Kidney capillary endothelial cell (primary cell): Measurements from ENCODE around the gene HK1.

ENCODE experiments used
- DNase-seq: peaks from one replicate; pipeline ENCODE4 v3.0.0-alpha.2; 2018; ENCODE audit warnings: low spot score

HK1 gene

DNA sequence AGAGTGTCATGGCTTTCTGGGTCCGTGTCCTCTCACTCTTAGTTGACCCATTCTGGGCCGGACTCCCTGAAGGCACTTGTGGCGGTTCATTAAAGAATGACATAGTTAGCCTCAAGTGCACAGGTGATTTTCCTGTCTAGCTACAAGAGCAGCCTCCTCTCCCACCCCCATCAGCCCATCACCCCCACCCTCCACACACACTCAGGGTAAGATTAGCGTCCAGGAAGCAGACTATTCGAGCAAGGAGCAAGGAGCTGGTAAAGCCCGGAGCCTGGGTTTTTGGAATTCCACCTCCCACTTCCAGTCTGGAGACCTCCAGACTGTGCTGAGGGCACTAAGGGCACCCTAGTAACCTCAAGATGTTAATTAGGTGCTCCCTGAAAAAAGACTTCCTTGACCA, 98.9 kb downstream of the HK1 start:
- peak; percentile 30 for DNase-seq

DNA sequence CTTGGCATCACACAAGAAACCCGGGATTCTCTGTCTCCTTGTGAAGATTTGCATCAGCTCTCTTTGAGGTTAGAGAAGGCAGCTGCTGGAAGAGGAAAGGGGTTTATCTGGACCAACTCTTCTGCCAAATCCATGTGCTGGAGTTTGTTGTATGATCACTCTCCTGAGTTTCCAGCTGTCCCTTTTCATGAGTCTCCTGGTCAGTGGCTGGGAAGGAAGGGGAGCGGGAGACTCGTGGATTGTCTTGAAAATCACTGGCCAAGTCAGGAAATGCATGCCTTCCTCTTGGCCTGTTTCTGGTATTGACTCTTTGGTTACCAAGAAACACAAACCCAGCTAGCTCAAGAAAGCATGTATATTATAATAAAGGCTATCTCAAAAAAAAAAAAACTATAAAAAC, 99.6 kb downstream of the HK1 start:
- peak; percentile 76 for DNase-seq

DNA sequence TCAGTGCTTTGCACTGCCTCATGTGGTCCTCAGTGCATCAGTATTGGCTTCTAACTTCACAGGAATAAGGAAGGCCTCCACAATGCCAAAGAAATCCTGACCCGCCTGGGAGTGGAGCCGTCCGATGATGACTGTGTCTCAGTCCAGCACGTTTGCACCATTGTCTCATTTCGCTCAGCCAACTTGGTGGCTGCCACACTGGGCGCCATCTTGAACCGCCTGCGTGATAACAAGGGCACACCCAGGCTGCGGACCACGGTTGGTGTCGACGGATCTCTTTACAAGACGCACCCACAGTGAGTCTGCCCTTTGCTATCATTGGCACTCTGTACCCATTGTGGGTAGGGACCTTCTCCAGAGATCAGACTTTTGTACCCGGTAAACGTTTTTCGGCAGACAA, 101.5 kb downstream of the HK1 start:
- DNase-seq: no peak

DNA sequence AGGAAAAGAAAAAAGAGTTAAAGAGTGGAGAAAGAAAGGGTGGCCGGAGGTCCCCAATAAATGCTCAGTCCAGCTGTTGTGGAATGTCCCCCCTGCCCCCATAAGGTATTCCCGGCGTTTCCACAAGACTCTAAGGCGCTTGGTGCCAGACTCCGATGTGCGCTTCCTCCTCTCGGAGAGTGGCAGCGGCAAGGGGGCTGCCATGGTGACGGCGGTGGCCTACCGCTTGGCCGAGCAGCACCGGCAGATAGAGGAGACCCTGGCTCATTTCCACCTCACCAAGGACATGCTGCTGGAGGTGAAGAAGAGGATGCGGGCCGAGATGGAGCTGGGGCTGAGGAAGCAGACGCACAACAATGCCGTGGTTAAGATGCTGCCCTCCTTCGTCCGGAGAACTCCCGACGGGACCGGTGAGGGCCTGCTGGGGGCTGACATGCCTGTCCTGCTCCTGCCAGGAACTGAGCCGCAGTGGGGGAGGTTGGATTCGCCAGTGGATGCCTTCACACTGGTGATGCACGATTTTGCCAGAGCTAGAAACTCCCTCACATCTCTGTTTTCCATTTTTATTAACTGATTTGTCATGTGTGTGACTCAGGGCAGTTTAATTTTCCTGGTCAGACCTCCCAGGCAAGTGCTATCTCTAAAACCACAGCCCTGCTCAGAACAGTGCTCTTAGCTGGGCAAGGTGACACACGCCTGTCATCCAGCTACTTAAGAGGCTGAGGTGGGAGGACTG, 104.3 kb downstream of the HK1 start:
- no peak for DNase-seq

DNA sequence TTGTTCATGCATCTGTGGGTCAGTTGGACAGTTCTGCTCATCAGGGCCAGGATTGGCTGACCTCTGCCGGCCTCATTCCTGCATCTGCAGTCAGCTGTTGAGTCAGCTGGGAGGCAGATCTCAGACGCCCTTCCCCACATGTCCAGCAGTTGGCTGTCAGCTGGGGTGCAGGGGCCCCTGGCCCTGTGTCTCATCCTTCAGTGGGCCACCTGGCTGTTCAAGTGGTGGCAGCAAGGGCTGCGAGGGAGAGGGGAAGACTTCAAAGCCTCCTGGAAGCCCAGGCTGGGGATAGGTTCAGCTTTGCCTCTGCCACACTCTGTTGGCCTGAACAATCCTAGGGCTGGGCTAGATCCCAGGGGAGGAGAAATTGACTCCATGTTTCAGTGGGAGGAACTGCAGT, 105.3 kb downstream of the HK1 start:
- no peak for DNase-seq

DNA sequence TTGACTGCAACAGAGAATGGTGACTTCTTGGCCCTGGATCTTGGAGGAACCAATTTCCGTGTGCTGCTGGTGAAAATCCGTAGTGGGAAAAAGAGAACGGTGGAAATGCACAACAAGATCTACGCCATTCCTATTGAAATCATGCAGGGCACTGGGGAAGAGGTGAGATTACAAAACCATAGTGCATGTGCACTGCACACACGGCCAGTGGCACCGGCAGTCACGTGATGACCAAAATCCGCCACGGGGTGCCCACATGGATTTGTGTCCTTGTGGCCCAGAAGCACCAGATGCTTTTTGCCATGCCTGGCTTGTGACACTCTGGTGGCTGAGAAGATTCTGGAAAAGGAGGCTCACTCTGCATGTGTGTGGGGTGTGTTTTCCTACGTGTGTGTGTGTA, 106.0 kb downstream of the HK1 start:
- no peak for DNase-seq

DNA sequence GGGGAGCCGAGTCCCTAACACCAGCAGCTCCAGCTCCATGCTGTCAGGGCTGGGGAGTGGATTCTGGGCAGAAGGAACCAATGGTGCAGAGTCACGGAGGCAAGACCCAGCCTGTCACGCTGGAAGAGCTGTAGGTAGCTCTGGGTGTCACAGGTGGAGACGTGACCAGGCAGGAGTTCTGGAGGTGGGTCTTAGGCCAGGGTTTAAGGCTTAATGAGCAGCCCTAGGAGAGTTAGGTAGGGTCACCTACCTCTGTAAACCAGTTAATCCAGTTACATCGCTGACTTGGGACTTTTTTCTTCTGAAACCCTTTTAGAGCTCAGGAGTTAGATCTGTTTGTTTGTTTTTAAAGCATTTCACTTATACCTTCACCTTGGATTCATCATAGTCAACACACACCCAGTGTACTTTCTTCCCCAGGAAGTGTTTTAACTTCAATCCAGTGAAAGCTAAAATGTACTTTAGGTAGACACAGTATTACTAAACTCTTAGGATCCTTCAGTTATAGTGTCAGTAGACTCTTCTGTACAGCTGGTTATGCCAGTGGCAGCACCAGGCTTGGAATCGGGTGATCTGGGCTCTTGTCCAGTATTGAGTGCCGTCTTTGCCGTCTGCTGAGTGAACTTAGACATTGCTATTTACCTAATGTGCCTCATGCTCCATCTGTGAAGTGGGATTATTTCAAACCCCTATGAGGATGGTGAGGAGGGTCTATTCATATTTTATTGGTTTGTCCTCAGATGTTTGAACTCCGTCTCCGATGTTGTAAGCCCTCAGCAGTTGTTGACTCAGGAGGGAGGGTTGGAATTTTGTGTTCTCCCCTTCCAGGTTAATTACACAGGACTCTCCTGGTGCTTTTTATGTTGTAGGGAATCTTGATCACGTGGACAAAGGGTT, 107.4 kb downstream of the HK1 start:
- no peak for DNase-seq

DNA sequence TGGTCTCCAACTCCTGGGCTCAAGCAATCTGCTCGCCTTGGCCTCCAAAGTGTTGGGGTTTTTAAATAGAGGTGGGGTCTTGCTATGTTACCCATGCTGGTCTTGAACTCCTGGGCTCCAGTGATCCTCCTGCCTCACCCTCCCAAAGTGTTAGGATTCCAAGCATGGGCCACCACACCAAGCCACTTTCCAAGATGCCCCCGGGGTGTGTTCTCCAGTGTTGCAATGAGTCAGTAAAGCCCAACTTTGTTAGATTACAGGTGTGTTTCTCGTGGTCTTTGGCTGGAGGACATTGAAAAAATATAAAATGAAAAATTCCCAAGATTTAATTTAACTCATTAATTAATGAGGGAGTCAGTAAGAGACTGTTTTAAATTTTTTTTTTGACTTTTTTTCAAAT, 109.2 kb downstream of the HK1 start:
- DNase-seq: no peak

DNA sequence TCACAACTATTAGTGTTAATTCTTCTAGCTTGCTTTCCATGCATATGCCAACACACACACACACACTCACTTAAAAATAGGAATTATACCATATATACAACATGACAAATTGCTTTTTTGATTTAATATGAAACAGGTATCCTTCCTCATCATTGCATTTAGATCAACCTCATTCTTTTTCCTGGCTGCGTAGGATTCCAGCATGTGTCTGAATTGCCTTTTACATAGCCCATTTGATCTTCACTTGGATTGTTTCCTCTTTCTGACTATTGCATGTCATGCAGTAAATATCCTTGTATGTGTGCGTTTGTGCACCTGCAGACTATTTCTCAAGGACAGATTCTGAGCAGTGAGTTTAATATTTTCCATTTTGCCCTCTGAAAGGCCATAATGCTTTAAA, 110.2 kb downstream of the HK1 start:
- DNase-seq: no peak

DNA sequence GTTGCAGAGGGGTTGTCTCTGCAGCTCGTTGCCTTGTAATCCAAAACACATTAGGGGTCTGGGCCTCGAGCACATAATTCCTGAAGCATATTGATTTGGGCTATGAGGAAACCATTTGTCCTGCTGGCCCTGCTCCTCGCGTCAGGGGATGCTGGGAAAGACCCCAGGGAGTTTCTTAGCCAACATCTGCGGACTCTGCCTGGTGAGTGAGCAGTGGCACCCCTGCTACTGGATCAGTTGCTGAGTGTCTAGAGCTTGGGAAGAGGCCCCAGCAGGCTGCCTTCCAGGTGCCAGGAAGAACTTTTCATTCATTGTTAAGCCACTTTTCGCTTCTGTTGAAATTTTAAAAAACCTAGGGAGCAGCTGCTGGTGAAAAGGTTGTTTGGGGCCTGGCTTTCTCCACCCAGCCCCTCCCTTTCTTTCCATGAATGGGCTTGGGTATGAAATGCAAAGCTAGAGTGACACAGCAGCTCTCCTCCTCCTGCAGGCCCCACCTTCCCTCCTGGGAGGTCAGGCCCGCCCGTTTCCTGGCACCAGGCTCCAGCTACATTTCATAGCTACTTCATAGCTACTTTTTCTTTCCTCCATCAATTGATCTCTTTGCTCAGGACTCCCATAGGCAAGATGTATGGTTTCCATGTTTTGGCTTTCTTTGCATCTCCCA, 111.7 kb downstream of the HK1 start:
- DNase-seq: no peak

DNA sequence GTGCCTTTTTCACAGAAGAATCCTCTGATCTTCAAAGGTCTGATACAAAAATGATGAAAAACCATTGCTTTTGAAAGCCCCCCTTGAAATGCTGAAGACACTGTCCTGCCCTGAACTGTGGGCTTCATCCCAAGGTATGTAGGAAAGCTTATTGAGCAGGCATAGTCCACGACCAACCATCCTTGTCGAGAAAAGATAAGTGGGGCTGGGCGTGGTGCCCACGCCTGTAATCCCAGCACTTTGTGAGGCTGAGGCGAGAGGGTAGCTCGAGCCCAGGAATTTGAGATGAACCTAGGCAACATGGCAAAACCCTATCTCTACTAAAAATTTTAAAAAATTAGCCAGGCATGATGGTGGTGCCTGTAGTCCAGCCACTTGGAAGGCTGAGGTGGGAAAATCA, 112.9 kb downstream of the HK1 start:
- no peak for DNase-seq

DNA sequence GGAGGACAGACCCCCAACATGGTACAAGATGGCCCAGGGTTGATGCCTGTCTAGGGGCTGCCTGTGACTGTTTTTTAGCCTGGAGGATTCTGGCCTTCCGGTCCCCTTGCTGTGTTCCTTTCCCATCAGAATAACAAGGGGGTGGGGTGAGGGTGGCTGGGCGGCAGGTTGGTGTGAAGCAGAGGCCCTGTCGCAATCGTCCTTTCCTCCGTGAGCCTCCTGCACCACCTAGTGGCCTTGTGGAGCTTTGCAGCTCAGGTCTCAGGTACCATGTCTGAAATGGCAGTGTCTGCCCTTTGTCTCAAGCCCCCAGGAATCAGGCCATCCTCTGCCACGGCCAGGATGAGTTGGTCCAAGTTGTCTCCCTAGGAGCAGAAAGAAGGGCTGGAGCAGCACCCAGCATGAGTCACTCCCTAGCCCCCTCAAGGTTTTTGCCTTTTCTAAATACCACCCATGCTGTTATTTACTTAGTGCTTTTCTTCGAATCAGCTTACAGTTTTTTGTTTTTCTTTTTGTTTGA, 114.2 kb downstream of the HK1 start:
- DNase-seq: peak; percentile 82

DNA sequence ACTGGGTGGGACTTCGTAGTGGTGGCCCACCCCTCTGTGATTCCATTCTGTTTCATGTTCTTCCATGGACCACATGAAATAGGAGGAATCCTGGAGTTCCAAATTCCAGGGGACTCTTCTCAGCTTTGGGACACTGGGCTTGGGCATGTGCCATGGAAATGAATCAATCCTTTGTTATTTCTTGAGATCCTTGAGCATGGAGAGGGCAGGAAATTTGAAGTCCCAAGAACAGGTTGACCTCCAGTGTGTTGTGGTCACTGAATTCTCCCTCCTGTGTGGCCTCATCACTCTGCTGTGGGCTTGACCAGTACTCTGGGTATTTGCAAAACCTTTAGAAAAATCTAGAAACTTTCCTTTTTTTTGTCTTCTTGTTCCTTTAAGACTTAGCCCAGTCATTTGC, 115.7 kb downstream of the HK1 start:
- no peak for DNase-seq

DNA sequence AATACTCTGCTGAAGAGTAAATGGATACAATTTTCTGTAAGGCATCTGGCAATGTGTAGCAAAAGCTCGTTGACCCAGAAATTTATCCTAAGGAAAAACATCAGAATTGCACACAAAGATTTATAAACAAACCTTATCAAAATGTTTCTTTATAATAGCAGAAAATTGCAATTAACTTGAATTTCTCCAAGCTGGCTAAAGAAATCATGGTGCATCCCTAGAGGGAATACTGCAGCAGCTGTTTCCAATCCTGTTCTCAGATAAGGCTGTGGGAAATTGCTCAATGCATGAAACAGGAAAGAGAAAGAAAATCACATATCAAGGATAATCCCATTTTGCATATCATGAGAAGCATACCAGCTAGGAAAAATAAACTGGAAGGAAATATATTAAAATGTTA, 119.7 kb downstream of the HK1 start:
- DNase-seq: no peak

DNA sequence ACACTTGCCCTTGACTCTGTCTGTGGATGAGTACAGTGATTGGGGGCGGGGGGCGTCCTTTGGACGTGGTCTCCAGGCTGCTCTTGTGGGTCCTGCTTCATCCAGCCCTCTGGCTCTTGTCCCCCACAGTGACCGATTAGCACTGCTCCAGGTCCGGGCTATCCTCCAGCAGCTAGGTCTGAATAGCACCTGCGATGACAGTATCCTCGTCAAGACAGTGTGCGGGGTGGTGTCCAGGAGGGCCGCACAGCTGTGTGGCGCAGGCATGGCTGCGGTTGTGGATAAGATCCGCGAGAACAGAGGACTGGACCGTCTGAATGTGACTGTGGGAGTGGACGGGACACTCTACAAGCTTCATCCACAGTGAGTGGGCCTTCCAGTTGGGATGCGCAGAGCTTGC, 120.2 kb downstream of the HK1 start:
- no peak for DNase-seq

DNA sequence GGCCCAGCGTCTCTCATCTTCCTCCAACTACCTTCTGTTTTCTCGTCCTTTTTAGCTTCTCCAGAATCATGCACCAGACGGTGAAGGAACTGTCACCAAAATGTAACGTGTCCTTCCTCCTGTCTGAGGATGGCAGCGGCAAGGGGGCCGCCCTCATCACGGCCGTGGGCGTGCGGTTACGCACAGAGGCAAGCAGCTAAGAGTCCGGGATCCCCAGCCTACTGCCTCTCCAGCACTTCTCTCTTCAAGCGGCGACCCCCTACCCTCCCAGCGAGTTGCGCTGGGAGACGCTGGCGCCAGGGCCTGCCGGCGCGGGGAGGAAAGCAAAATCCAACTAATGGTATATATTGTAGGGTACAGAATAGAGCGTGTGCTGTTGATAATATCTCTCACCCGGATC, 122.6 kb downstream of the HK1 start:
- DNase-seq: no peak

DNA sequence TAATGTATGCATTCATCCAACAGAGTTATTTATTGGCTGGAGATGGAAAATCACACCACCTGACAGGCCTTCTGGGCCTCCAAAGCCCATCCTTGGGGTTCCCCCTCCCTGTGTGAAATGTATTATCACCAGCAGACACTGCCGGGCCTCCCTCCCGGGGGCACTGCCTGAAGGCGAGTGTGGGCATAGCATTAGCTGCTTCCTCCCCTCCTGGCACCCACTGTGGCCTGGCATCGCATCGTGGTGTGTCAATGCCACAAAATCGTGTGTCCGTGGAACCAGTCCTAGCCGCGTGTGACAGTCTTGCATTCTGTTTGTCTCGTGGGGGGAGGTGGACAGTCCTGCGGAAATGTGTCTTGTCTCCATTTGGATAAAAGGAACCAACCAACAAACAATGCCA, 123.1 kb downstream of the HK1 start:
- no peak for DNase-seq

DNA sequence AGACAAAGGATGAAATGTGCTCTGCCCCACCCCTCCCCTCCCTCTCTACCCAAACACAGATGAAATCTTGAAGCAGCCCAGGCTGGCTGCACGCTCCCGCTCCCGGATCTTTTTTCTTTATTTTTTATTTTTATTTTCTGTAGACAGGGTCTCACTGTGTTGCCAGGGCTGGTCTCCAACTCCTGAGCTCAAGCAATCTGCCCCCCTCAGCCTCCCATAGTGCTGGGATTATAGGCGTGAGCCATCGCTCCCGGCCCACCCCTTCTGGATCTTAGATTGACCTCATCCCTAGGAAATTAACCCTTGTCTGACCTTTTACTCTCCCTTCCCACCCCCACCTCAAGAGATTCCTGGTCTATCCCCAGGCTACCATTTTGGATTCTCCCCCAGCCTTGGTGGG, 124.1 kb downstream of the HK1 start:
- no peak for DNase-seq

DNA sequence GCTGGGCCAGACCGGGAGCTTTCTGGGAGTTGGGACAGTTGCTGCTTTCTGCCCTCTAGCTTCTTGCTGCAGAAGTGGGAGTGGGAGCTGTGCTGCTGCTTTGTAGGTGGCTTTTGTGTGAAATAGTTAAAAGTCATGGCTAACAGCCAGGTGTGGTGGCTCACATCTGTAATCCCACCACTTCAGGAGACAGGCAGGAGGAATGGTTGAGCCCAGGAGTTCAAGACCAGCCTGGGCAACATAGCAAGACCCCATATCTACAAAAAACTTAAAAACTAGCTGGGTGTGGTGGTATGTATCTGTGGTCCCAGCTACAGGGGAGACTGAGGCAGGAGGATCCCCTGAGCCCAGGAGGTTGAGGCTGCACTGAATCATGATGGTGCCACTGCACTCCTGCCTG, 124.8 kb downstream of the HK1 start:
- DNase-seq: no peak

DNA sequence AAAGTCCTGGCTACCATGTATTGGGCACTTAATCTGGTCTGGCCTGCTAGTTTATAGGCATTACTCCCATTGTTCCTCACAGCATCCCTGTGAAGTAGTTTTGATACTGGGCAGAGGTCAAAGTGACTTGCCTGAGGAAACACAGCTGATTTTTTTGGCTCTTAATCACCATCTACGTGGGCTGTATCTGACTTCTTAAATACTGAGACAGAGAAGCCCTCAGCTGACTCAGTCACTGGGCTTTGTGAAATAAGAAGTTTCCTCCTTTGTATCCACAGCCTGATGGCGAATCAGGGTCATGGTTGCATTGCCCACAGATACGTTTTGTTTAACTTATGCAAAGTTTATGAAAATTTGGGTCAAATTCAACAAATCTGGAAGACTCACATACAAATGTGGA, 125.2 kb downstream of the HK1 start:
- DNase-seq: no peak

DNA sequence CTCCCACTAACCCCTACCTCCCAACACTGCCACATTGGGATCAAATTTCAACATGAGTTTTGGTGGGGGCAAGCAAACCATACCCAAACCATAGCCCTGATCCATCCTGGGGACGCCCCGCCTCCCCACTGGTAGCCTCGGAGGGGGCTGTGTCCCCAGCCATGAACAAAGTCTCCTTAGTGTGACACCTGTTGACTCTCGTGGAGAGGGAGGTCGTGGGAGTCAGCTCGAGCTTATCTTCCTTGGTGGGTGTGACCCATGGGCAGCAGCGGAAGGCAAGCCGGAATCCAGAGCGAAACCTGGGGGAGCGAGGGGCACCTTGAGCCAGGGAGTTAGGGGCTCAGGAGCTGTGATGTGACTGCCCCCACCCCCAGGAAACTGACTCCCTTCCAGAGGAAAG, 126.5 kb downstream of the HK1 start:
- DNase-seq: no peak

DNA sequence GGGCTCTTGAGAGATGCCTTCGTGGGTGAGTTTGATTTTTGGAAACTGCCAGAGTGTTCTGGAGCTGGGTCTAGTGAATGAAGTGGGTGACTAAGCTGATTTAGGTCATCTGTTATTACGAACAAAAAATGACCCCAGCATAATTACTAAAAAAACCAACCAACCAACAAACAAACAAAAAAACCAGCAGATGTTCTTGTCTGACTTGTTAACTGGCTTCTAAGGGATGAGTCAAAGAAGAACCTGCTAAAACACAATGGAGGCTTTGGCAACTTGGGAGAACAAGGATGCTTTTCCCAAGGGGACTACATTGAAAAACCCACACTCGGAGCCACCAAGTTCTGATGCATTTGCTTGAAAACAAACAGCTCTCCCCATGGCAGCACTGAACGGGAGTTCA, 126.9 kb downstream of the HK1 start:
- no peak for DNase-seq

DNA sequence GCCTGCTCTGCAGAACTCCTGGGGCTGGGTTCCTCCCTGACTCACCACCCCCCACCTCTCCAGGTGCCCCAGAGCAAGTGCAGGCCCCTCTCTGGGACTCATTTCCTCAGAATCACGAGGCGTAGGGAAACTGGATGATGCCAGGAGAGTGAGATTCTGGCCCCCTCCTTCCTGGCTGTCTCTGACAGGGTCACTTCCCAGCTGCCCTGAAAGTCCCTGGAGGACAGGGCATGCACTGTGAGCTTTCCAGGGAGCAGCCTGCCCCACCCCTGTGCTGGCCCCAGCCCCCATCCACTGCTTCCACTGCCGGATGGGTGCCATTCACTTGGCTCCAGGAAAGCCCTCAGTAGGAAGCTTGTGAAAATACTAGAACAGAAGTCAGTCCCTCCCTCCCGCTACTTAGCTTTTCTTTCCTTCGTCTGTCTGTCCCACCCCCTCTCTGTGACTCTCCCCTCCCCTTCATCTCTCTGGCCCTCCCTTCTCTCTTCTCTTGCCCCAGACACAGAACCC, 128.1 kb downstream of the HK1 start:
- peak; percentile 52 for DNase-seq
